NCI-H2107 treated with DMSO at 0.1 percent for 48 hours (cell line): ENCODE measurements around the gene SH3RF3.

Source experiments
- DNase-seq: peaks from one replicate; lab custom pipeline; 2025; ENCODE audit not compliant: unreplicated experiment; lab: John Stamatoyannopoulos, UW

The SH3RF3 gene

GRCh38 chr2:109300582-109300981 is 171.6 kb downstream of the SH3RF3 start:
- no peak for DNase-seq

DNA sequence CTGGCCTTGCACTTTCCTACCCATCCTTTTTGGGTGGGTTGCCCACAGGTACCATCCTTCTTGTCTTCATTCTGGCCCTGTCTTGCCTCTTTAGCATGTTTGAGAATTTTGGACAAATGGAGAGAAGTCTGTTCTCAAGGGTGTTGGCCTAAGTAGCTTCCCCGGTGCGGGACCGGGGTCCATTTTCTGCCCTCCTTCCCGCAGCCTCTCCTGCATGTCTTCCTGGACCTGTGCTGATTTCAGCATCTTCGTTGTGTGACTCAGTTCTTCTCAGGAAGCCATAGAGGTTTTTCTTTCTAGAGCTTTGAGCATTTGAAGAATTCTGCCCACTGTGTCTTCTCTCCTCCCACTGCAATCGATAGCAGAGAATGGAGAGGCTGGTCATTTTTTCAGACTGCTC is 172.7 kb downstream of the SH3RF3 start:
- DNase-seq, result no peak

DNA sequence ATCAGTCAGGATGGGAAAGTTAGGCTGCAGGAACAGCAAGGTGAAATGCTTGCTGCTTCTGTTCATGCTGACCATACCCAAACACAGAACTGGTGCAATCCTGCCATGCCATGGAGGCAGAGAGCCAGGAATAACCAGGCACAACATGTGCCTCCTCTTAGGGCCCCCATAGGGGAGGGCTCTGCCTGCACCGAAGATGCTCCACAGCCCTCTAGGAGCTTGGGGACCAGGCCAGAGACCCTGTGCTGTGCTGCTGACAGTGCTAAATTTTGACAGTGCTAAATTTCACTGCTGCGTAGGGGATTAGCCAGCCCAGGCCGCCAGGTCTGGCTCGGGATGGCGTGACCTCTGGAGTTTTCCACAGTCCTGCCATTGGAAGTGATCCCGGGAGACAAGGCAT is 173.3 kb downstream of the SH3RF3 start:
- DNase-seq, result no peak

GRCh38 chr2:109304242-109304641 is 175.2 kb downstream of the SH3RF3 start:
- no peak for DNase-seq

- DNase-seq, result no peak
Observed at GRCh38 chr2:109304731-109305470, 175.9 kb downstream of the SH3RF3 start.

GRCh38 chr2:109305490-109306167 is 176.6 kb downstream of the SH3RF3 start:
- DNase-seq, result no peak

GRCh38 chr2:109306190-109306589 is 177.2 kb downstream of the SH3RF3 start:
- DNase-seq, result no peak

DNA sequence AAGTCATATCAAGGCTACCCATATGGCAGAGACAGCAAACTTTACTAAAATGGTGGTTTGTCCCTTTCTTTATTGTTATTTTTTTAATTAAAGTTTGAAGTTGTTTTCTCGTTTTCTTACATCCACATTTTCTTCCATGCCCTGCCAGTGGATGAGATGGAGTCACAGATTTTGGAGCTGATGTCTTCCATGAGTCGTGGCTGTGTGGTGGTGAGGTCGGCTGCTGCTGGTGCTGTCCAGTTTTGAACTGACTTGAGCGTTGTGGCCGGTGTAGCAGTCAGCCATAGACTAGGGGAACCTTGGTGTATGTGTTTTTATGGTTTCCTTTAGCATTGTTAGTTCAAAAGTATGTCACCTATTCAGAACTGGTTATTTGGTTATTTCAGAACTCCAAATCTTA is 182.8 kb downstream of the SH3RF3 start:
- DNase-seq, result no peak

GRCh38 chr2:109312902-109313301 is 183.9 kb downstream of the SH3RF3 start:
- no peak for DNase-seq

GRCh38 chr2:109313343-109313742 is 184.3 kb downstream of the SH3RF3 start:
- DNase-seq, result no peak

- DNase-seq, result no peak
Observed at GRCh38 chr2:109316091-109316490, 187.1 kb downstream of the SH3RF3 start.

DNA sequence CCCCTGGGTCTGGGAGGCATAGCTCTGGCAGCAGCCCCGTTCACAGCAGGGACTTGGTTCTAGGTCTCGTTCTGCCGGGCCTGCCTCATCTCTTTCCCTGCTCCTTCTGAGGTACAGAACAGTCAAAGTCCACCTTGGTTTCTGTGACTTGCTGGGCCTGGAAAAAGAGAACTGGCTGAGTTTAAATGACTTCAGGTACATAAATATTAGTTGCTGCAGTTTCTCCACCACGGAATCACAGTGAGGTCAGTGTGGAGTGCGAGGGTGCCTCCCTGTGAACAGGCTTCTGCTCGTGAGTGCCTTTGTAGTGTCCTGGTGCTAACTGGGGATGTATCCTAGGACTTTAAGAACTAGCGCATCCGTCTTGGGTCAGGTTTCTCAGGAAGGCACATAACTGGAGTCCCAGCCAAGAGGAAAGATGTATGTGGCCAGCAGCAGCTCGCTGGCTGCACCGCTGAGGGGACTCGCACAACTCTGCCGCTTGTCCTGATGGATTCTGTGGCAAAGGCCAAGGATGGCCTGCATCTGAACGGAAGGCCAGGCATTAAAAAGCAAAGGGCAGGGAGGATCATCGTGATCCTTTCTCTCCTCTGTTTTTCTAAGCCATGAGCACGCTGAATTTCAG is 188.6 kb downstream of the SH3RF3 start:
- DNase-seq, result no peak

GRCh38 chr2:109318150-109318948 is 189.3 kb downstream of the SH3RF3 start:
- no peak for DNase-seq

- no peak for DNase-seq
Observed at GRCh38 chr2:109318949-109319342, 189.9 kb downstream of the SH3RF3 start.

DNA sequence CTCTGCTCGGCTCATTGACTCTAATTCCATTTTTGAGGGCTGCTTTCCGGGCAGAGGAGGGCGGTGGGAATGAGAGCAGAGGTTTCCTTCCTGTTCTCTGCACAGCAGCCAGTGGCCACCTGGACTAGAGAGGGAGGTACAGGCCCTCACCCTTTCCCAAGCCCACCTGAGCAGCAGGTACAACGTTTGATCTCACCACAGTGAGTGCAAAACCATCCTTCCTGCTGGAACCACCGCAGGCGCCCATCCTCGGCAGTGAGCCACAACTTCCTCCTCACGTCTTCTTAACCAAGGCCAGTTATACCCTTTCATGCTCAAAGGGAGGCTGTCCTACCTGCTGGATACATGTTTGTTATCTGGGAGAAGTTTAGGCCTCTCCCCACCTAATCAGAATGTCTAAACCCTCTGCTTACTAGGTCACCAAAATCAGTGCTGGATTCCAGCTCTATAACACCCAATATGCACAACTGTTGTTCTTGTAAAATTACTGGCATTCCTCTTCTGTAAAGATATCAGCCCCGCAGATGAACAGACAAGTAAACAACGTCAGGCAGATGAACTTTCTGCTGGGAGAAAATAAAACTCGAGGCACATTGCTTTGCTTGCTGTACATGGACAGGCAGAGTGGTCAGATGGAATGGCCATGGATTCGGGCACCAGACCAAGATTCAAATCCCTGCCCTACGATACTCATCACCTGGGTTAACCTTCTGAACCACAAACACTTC is 191.4 kb downstream of the SH3RF3 start:
- no peak for DNase-seq

- DNase-seq, result no peak
Observed at GRCh38 chr2:109321570-109321969, 192.6 kb downstream of the SH3RF3 start.

DNA sequence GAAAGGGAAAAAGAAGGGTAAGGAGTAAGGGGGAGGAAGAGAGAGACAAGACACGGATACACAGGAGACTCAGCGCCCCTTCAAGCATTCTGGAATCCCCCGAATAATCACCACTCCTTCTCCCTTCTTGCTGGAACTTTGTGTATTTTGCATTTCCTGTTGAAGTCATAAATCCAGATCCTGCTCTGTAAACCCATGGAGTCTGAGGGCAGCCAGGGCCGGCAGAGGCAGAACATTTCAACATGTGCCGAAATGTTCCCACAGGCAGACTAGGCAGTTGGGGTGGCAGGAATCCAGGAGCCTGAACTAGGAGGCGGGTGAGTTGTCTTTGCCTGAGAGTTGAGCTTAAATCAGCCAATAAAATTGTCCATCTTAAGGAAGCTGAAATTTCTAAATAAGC is 193.1 kb downstream of the SH3RF3 start:
- no peak for DNase-seq

DNA sequence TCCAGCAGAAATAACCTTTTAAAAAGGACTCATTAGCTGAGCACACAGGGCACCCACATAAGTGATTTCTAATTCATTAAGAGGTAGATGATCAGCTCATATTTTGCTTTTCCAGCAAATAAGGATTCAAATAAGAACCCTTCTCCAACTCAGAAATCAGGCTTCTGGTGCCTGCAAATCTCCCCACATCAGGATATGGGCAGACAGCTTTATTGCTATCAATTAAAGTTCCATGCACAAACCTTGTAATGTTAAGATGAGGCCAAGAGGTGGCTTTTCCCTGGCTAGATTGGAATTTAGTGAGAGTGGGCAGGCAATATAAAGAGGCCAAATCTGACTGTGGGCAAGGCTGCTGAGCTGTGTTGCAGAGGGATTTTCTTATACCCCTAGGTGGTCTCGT is 193.6 kb downstream of the SH3RF3 start:
- DNase-seq, result no peak

GRCh38 chr2:109324861-109325260 is 195.9 kb downstream of the SH3RF3 start:
- DNase-seq, result no peak

- DNase-seq, result no peak
Observed at GRCh38 chr2:109325570-109325969, 196.6 kb downstream of the SH3RF3 start.

GRCh38 chr2:109326306-109326705 is 197.3 kb downstream of the SH3RF3 start:
- no peak for DNase-seq
